ENCODE measurements around the gene ATP2A1.

ATP2A1 gene

DNA sequence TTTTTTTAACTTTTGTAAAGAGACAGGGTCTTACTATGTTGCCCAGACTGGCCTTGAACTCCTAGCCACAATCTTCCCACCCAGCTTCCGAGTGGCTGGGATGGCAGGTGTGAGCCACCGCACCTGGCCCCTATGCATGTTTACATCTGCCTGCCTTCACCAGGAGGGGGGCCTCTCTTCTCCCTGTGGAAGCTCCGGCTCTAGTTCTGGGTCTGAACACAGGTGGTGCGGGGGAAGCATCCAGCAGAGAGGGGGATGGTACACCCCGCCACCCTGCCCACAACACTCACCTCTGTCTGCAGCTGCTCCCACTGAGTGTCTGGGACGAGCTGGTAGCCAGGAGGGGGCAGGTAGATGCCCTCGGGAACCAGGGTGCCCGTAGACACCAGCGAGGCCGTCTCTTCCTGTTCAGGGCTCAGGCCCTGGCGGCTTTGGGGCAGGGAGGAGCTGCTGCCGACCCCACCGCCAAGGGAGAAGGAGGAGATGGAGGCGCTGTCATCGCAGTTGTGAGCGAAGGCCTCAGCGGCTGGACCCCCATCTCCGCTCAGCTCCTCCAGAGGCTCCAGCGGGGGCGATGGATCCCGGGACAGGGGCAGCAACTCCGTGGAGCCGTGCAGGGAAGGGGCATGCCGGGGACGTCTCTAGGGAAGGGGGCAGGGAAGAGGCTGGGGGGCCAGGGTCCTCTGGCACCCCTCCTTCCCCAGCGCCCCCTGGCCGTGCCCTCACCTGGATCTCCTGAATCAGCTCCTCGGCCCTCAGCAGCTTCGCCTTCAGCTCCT lies 35.8 kb downstream of the ATP2A1 start:
- CTCF ChIA-PET, result no interaction called here
- POLR2A ChIA-PET, result interaction anchor here (0.9 kb wide), 1 partner anchor 31 kb away, joined by 3 read pairs; no protein-coding TSS in a partner anchor
- TF ChIP-seq ELF4 (IDR thresholded peaks at IDR 0.05) (no peak), ZNF384 (IDR thresholded peaks at IDR 0.05) (no peak), NFRKB (IDR thresholded peaks at IDR 0.05) (no peak), BHLHE40 (IDR thresholded peaks at IDR 0.05; ENCODE audit: borderline replicate concordance) (no peak), CTBP1 (IDR thresholded peaks at IDR 0.05; ENCODE audit: borderline replicate concordance) (no peak), PKNOX1 (IDR thresholded peaks at IDR 0.05) (no peak), SUZ12 (IDR thresholded peaks at IDR 0.05) (no peak), FOXA1 (IDR thresholded peaks at IDR 0.05) (no peak), FOXK2 (IDR thresholded peaks at IDR 0.05) (no peak), ARNT (IDR thresholded peaks at IDR 0.05) (no peak), L3MBTL2 (conservative IDR thresholded peaks at IDR 0.05) (no peak), LEF1 (IDR thresholded peaks at IDR 0.05; ENCODE audit: borderline replicate concordance) (no peak), FOXM1 (IDR thresholded peaks at IDR 0.05; ENCODE audit: borderline replicate concordance) (no peak), TARDBP (IDR thresholded peaks at IDR 0.05) (no peak), SP1 (IDR thresholded peaks at IDR 0.05) (no peak), HDGF (IDR thresholded peaks at IDR 0.05; ENCODE audit: borderline replicate concordance) (no peak)
- no peak for DNase-seq (ENCODE audit: extremely low spot score)

DNA sequence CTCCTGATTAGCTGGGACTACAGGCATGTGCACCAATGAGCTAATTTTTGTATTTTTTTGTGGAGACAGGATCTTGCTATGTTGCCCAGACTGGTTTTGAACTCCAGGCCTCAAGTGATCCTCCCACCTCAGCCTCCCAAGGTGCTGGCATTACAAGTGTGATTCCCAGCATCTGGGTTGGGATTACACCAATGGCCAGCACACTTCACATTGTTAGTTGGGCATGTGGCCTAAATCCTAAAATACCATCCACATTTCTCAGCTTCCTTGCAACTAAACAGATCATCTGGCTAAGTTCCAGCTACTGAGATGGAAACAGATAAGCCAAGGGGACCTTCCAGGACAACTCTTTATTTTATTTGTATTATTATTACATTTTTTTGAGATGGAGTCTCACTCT lies 36.9 kb downstream of the ATP2A1 start:
- no peak for TF ChIP-seq ARNT (IDR thresholded peaks at IDR 0.05)
- DNase-seq (ENCODE audit: extremely low spot score), result no peak
- ChIA-PET POLR2A (no interaction called here), CTCF (no interaction called here)

DNA sequence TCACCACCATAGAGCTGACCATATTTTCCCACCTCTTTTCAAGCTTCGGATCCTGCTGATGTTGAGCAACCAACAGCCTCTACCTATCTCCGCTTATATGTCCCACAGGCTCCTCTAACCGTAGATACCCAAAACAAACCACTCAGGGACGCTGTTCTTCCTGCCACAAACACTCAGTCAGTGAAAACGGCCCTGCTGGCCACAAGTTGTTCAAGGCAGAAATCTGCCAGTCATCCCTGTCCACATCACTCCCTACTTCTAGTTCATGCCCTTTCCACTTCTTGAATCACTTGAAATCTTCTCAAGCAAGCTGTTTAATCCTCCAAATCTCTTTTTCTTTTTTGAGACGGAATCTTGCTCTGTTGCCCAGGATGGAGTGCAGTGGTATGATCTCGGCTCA lies 38.8 kb downstream of the ATP2A1 start:
- no peak for TF ChIP-seq SP1 (IDR thresholded peaks at IDR 0.05)
- TF ChIP-seq NFRKB (IDR thresholded peaks at IDR 0.05), result no peak
- no peak for TF ChIP-seq CTBP1 (IDR thresholded peaks at IDR 0.05; ENCODE audit: borderline replicate concordance)
- no peak for TF ChIP-seq L3MBTL2 (conservative IDR thresholded peaks at IDR 0.05)
- TF ChIP-seq BHLHE40 (IDR thresholded peaks at IDR 0.05; ENCODE audit: borderline replicate concordance), result no peak
- no peak for TF ChIP-seq FOXA1 (IDR thresholded peaks at IDR 0.05)
- no peak for TF ChIP-seq PKNOX1 (IDR thresholded peaks at IDR 0.05)
- no peak for TF ChIP-seq ZNF384 (IDR thresholded peaks at IDR 0.05)
- TF ChIP-seq SUZ12 (IDR thresholded peaks at IDR 0.05), result no peak
- TF ChIP-seq HDGF (IDR thresholded peaks at IDR 0.05; ENCODE audit: borderline replicate concordance), result no peak
- ChIA-PET CTCF (no interaction called here), POLR2A (no interaction called here)
- no peak for DNase-seq (ENCODE audit: extremely low spot score)

DNA sequence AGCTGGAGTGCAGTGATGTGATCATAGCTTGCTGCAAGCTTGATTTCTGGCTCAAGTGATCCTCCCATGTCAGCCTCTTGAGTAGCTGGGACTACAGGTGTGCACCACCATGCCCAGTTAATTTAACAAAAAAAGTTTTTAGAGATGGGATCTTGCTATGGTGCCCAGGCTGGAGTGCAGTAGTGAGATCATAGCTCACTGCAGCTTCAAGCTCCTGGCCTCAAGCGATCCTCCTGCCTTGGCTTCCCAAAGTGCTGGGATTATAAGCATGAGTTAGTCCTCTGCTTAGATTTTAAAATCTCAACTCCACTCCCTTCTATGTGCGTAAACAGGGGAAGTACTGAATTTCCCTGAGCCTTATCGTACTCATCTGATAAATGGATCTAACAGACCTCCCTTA lies 40.4 kb downstream of the ATP2A1 start:
- ChIA-PET POLR2A (no interaction called here), CTCF (interaction anchor here (0.8 kb wide), 1 partner anchor 27 kb away, joined by 3 read pairs; no protein-coding TSS in a partner anchor)
- TF ChIP-seq SUZ12 (IDR thresholded peaks at IDR 0.05), result no peak
- no peak for TF ChIP-seq ELF4 (IDR thresholded peaks at IDR 0.05)
- TF ChIP-seq FOXM1 (IDR thresholded peaks at IDR 0.05; ENCODE audit: borderline replicate concordance), result no peak
- no peak for TF ChIP-seq LEF1 (IDR thresholded peaks at IDR 0.05; ENCODE audit: borderline replicate concordance)
- no peak for TF ChIP-seq CTBP1 (IDR thresholded peaks at IDR 0.05; ENCODE audit: borderline replicate concordance)
- no peak for TF ChIP-seq BHLHE40 (IDR thresholded peaks at IDR 0.05; ENCODE audit: borderline replicate concordance)
- no peak for TF ChIP-seq PKNOX1 (IDR thresholded peaks at IDR 0.05)
- TF ChIP-seq L3MBTL2 (conservative IDR thresholded peaks at IDR 0.05), result no peak
- no peak for TF ChIP-seq FOXK2 (IDR thresholded peaks at IDR 0.05)
- no peak for TF ChIP-seq FOXA1 (IDR thresholded peaks at IDR 0.05)
- no peak for TF ChIP-seq HDGF (IDR thresholded peaks at IDR 0.05; ENCODE audit: borderline replicate concordance)
- DNase-seq (ENCODE audit: extremely low spot score), result no peak

DNA sequence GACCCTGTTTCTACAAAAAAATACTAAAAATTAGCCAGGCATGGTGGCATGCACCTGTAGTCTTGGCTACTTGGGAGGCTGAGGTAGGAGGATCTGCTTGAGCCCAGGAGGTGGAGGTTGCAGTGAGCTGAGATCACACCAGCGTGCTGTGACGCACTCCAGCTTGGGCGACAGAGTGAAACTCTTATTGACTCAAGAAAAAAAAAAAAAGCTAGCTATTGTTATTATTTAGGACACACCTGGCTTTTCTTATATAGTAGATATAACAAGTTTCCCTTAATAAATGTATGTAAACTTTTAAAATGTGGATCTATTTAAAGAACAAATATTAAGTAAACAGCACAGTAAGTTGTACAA lies 44.9 kb downstream of the ATP2A1 start:
- ChIA-PET POLR2A (interaction anchor here (1.0 to 2.3 kb wide), 4 partner anchors 13 to 61 kb away, joined by 3 to 8 read pairs (median 4); partner anchors contain the start of gene NFATC2IP), CTCF (no interaction called here)
- no peak for DNase-seq (ENCODE audit: extremely low spot score)
- TF ChIP-seq NFRKB (IDR thresholded peaks at IDR 0.05) (no peak), FOXM1 (IDR thresholded peaks at IDR 0.05; ENCODE audit: borderline replicate concordance) (no peak), SP1 (IDR thresholded peaks at IDR 0.05) (no peak), LEF1 (IDR thresholded peaks at IDR 0.05; ENCODE audit: borderline replicate concordance) (no peak), ARNT (IDR thresholded peaks at IDR 0.05) (no peak), L3MBTL2 (conservative IDR thresholded peaks at IDR 0.05) (no peak), SUZ12 (IDR thresholded peaks at IDR 0.05) (no peak), FOXK2 (IDR thresholded peaks at IDR 0.05) (no peak), FOXA1 (IDR thresholded peaks at IDR 0.05) (no peak), ELF4 (IDR thresholded peaks at IDR 0.05) (no peak), PKNOX1 (IDR thresholded peaks at IDR 0.05) (no peak), ZNF384 (IDR thresholded peaks at IDR 0.05) (no peak), TARDBP (IDR thresholded peaks at IDR 0.05) (no peak), HDGF (IDR thresholded peaks at IDR 0.05; ENCODE audit: borderline replicate concordance) (no peak), BHLHE40 (IDR thresholded peaks at IDR 0.05; ENCODE audit: borderline replicate concordance) (no peak), CTBP1 (IDR thresholded peaks at IDR 0.05; ENCODE audit: borderline replicate concordance) (no peak)

All from HEK293T (cell line).